Measurements from ENCODE around the gene TJP2. TPM values are rescaled to one million over a fixed set of nuclear protein-coding genes. Genes with fewer than 3 reads are reported as not detected.

Gene TJP2
- 21.6 and 38.0 TPM in 2 replicates for total RNA-seq

GRCh38 chr9:69173891-69174615, at the start of gene TJP2:
Gene TJP2, plus strand, starts transcription at chr9:69174277. Its CDS starts 96 bp downstream, at chr9:69174373.

Other genes with a start within 250 kb of the TJP2 start
- not detected in 2 replicates for gene PRKACG, start 160.2 kb upstream of the TJP2 start, total RNA-seq
- 0.69 and 0.79 TPM in 2 replicates for gene FXN, start 138.5 kb upstream of the TJP2 start, total RNA-seq
- under 0.01 TPM in 1 of 2 replicates, not detected in the other for gene ENTREP1, start 150.9 kb downstream of the TJP2 start, total RNA-seq

Data from bronchial smooth muscle cell (primary cell).